Transverse colon (tissue), 4 donors: Measurements from ENCODE around the gene TM2D3.

Source experiments
- EP300 ChIP-seq: sonication (generic); formaldehyde crosslinking; IDR thresholded peaks from one replicate; pipeline ENCODE4 v1.6.1; 2017; ENCODE audit warnings: antibody characterized with exemption, low read depth
- POLR2A ChIP-seq: fragments of 450-650 bp; IDR thresholded peaks from one replicate; pipeline ENCODE4 v1.6.1; 2016; ENCODE audit warnings: antibody characterized with exemption, mild to moderate bottlenecking, moderate library complexity
- POLR2AphosphoS5 ChIP-seq, 3 donors: sonication (generic); formaldehyde crosslinking; IDR thresholded peaks; one replicate each; pipeline ENCODE4 v1.6.1; 2016; ENCODE audit warnings: antibody characterized with exemption in 3 of 3
- TF ChIP-seq, protein P1 (sequence below), 5 experiments: fragments of 200-600 bp in 3 of 5; fragments of 450-650 bp in 2 of 5; sonication (generic) in 3 of 5; IDR thresholded peaks; 1 replicate in 2 of 5; 2 replicates in 3 of 5; pipeline ENCODE4 v1.5.1; 2016 to 2017; ENCODE audit warnings: antibody characterized with exemption in 5 of 5, inconsistent platforms in 3 of 5, mild to moderate bottlenecking in 2 of 5, moderate library complexity in 1 of 5

DNA sequence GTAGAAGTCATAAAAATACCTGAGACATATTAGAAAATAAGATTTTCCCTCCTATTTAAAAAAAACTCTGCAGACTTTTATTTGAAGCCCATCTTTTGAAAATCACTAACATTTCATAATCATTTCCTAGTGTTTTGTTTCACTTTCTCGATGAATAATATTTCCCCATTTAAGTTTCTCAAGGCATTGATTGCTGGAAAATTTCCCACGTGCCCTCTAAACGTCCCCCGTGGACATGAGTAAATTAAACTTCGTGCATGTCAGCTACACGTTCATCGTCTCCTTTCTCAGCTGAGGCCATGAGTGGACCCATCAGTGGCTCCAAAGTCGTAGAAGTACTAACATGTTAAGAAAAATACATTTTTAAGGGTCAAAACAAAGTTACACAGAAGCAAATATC lies 2.0 kb upstream of the TM2D3 start:
- TF ChIP-seq, protein P1, sequence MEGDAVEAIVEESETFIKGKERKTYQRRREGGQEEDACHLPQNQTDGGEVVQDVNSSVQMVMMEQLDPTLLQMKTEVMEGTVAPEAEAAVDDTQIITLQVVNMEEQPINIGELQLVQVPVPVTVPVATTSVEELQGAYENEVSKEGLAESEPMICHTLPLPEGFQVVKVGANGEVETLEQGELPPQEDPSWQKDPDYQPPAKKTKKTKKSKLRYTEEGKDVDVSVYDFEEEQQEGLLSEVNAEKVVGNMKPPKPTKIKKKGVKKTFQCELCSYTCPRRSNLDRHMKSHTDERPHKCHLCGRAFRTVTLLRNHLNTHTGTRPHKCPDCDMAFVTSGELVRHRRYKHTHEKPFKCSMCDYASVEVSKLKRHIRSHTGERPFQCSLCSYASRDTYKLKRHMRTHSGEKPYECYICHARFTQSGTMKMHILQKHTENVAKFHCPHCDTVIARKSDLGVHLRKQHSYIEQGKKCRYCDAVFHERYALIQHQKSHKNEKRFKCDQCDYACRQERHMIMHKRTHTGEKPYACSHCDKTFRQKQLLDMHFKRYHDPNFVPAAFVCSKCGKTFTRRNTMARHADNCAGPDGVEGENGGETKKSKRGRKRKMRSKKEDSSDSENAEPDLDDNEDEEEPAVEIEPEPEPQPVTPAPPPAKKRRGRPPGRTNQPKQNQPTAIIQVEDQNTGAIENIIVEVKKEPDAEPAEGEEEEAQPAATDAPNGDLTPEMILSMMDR (IDR thresholded peaks at IDR 0.05): no peak
- no peak for TF ChIP-seq EP300
- no peak for TF ChIP-seq POLR2AphosphoS5 (IDR thresholded peaks at IDR 0.05)
- TF ChIP-seq POLR2A: no peak
